Epithelial cell of proximal tubule (primary cell): Measurements from ENCODE around the gene GANAB. TPM values are rescaled to one million over a fixed set of nuclear protein-coding genes. Genes with fewer than 3 reads are reported as not detected.

Experiments used
- DNase-seq: peaks from one replicate; pipeline ENCODE4 v3.0.0-alpha.2; 2011; ENCODE audit warnings: low read depth
- H3K4me3 ChIP-seq: 2 replicates; pipeline ENCODE4 v1.5.1; 2011; ENCODE audit warnings: low read depth, mild to moderate bottlenecking, low read length
- total RNA-seq: library from RNA; depleted of rRNA; stranded (reverse); fragments of >200 nt; gene quantifications from 2 replicates; pipeline ENCODE4 v1.2.3, GENCODE V29; 2015
- TF ChIP-seq, protein P1 (sequence below): conservative IDR thresholded peaks from 2 replicates; pipeline ENCODE4 v1.5.1; 2012; ENCODE audit warnings: low read depth, mild to moderate bottlenecking, low read length

The GANAB gene
- total RNA-seq, 1 donor from 2014 or later, result 281 TPM

DNA sequence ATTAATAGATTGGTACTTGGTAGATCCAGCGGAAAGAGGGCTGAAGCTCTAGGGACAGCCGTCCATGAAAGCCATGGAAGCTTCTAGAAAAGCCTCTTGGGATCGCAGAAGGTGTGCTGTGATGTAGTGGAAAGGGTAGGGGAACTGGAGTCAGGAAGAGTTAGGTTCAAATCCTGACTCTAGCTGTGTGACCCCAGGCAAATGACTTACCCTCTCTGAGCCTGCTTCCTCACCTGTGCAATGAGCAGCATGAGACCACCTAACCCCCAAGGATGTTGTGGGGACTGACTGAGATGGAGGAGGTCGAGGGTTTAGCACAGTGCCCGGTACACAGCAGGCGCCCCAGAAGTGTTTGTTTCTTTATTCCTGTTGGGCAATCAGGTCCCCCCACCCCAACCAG, 36.0 kb downstream of the GANAB start:
- no peak overlapping the region for H3K4me3 ChIP-seq
- no peak for DNase-seq
- TF ChIP-seq, protein P1, sequence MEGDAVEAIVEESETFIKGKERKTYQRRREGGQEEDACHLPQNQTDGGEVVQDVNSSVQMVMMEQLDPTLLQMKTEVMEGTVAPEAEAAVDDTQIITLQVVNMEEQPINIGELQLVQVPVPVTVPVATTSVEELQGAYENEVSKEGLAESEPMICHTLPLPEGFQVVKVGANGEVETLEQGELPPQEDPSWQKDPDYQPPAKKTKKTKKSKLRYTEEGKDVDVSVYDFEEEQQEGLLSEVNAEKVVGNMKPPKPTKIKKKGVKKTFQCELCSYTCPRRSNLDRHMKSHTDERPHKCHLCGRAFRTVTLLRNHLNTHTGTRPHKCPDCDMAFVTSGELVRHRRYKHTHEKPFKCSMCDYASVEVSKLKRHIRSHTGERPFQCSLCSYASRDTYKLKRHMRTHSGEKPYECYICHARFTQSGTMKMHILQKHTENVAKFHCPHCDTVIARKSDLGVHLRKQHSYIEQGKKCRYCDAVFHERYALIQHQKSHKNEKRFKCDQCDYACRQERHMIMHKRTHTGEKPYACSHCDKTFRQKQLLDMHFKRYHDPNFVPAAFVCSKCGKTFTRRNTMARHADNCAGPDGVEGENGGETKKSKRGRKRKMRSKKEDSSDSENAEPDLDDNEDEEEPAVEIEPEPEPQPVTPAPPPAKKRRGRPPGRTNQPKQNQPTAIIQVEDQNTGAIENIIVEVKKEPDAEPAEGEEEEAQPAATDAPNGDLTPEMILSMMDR, result no peak

DNA sequence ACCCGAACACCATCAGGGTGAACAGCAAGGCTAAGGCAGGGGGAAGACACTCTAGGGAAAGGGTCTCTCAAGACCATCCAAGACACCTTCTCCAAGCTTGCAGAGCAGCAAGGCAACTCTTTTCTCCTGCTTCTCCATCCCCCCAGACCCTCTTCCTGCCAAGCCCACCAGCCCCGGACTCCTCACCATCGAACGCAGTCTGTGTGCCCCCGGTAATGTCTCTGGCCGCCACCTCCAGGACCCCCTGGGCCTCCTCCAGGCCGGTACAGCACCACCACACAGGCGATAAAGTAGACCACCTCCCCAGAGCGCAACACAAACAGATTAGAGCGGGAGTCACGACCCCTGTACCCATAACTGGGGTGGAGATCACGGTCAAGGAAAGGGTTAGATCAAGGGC, 37.6 kb downstream of the GANAB start:
- no peak overlapping the region for H3K4me3 ChIP-seq
- TF ChIP-seq, protein P1, result no peak
- DNase-seq, result no peak

DNA sequence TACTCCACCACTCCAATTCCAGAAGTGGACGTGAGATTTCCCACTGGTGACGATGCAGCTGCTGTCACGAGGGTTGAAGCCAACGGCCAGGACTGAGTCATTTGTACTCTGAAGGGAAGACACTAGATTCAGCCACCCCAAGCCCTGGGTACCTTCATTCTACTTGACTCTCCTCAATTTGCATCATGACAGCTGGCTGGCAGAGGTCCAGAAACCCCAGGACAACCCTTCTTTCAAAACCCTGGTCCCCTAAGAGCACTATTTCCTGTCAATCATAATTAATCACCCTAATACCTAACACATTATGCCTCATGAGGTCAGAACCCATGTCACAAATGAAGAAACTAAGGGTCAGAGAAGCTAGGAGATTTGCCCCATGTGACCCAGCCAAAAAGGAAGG, 38.7 kb downstream of the GANAB start:
- TF ChIP-seq, protein P1, result no peak
- DNase-seq, result no peak
- no peak overlapping the region for H3K4me3 ChIP-seq

DNA sequence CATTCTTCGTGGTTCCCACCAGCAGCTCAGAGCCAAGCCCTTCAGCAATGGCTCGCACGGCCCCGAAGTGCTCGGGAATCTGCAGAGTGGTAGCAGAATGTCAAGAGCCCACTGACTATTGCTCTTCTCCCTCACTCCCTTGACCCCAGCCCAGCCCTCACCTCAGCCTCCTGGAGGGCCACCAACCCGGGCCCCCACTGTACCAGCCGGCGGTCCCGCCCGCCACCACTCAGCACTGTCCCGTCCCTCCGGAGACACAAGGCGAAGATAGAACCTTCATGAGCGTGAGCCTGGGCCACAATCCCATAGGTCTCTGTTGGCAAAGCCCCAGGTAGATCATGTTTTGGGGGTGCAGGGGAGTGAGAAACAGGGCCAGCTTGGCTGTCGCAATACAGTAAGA, 40.5 kb downstream of the GANAB start:
- DNase-seq, result no peak
- TF ChIP-seq, protein P1, result no peak
- H3K4me3 ChIP-seq, result no peak overlapping the region

DNA sequence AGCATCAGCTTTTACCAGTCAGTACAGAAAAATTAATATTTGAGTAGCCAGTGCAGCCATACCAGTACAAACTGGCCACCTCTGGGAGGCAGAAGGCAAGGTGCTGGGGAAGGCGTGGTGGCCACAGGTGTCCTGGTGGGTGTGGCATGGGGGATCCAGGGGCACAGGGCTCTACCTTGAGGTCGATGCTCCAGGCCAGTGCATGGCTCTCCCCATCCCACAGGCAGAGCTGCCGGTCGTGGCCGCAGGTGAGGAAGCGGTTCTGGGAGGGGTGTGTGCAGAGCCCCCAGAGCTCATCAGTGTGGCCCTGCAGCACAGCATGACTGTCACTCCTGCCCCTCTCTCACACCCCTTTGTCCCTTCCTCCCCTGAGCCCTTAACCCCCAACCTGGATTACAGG, 40.9 kb downstream of the GANAB start:
- no peak for DNase-seq
- TF ChIP-seq, protein P1, result no peak
- no peak overlapping the region for H3K4me3 ChIP-seq

DNA sequence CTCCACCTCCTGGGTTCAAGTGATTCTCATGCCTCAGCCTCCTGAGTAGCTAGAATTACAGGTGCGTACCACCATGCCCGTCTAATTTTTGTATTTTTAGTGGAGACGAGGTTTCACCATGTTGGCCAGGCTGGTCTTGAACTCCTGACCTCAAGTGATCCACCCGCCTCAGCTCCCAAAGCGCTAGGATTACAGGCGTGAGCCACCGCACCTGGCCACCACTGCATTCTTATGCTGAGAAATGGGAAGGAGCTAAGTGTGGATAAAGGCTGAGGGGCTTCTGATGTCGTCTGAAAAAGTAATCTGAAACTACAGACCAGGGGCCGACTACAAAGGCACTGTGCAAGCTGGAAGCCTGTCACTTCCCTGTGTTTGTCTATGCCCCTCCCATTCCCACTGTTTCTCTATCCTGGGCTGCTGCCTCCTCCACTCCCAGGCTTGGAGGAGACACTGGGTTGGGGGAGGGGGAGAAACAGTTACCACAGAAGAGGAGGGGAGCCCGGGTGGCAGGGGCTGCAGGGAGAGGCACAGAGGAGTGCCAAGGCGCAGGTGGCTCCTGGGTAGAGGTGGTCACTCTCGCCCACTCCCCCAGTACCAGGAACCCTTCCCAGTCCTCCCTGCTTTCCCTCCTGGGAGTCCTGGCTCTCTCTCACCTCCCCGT, 41.8 kb downstream of the GANAB start:
- TF ChIP-seq, protein P1, result no peak
- no peak for DNase-seq
- H3K4me3 ChIP-seq, result no peak overlapping the region

DNA sequence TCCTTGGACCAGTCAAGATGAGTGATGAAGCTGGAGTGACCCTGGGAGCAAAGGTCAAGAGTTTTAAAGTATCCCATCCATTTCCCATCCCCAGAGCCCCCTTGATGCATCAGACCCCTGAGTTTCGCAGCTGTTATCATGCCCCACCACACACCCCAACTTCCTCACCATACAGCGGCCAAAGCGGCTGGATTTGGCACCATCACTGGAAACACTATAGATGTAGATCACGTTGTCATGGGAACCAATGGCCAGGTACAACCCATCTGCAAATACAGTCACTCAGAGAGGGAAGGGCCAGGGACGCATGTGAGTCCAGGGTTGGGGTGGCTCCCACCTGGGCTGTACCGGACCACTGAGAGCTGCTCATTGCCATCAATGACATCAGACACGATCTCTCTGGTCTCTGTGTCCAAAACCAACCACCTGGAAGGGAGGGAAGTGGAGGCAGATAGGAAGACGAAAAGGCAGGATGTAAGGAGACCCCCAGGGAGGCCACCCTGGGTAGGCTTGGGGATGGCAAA, 42.6 kb downstream of the GANAB start:
- no peak for DNase-seq
- H3K4me3 ChIP-seq, result no peak overlapping the region
- TF ChIP-seq, protein P1, result no peak
